GM20000 (cell line): ENCODE measurements around the gene CFAP58.

Experiments used
- DNase-seq: peaks from one replicate; pipeline ENCODE4 v3.0.0; 2012; ENCODE audit warnings: low spot score
- TF ChIP-seq, protein P1 (sequence below): IDR thresholded peaks from 2 replicates; pipeline ENCODE4 v1.5.1; 2012; ENCODE audit warnings: mild to moderate bottlenecking, control low read depth; ENCODE audit errors: extremely low read depth, missing control alignments

The CFAP58 gene

DNA sequence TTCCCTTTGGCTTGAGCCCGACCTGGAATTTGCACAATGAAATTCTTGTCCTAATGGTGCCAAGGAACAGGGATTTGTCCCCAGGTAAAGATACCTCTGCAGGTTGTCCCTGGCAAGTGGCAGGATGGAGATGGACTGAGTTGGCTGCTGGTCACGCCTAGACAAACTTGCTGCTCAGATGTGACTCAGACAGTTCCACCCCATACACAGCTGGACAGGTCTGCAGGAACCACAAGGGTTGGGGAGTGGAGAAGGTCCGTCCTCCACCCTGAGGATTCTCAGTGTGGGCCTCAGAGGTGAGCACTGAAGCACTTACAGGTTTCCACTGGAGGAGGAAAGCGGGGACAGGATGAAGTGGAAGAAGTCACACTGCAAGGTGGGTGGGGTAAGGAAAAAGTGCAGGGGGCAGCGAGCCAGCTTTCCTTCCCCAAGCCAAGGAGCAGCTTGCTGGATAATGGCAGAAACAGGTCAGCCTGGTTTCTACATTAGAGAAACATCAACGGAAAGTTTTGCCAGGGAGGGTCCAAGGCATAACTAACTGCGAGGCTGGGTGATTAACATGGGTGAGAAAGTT lies 35.8 kb upstream of the CFAP58 start:
- no peak for DNase-seq
- TF ChIP-seq, protein P1, sequence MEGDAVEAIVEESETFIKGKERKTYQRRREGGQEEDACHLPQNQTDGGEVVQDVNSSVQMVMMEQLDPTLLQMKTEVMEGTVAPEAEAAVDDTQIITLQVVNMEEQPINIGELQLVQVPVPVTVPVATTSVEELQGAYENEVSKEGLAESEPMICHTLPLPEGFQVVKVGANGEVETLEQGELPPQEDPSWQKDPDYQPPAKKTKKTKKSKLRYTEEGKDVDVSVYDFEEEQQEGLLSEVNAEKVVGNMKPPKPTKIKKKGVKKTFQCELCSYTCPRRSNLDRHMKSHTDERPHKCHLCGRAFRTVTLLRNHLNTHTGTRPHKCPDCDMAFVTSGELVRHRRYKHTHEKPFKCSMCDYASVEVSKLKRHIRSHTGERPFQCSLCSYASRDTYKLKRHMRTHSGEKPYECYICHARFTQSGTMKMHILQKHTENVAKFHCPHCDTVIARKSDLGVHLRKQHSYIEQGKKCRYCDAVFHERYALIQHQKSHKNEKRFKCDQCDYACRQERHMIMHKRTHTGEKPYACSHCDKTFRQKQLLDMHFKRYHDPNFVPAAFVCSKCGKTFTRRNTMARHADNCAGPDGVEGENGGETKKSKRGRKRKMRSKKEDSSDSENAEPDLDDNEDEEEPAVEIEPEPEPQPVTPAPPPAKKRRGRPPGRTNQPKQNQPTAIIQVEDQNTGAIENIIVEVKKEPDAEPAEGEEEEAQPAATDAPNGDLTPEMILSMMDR = no peak

DNA sequence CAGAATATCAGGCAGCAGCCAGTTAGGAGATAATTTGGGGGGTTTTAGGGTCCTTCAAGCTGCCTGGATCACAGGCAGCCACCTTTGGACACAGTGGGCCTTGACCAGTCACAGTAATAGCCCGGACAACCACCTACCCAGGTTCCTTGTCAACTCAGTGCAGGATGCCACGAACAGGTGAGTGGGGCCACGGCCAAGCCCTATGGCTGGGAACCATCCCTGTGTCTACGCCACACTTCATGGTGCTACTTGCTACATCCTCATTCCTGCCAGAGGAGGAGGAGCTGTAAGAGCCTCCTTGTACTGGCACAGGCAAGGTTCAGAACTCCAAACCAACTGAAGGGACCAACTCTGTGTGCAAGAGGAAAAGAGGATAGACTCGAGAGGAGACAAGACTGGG lies 35.3 kb upstream of the CFAP58 start:
- TF ChIP-seq, protein P1 = no peak
- DNase-seq = no peak

DNA sequence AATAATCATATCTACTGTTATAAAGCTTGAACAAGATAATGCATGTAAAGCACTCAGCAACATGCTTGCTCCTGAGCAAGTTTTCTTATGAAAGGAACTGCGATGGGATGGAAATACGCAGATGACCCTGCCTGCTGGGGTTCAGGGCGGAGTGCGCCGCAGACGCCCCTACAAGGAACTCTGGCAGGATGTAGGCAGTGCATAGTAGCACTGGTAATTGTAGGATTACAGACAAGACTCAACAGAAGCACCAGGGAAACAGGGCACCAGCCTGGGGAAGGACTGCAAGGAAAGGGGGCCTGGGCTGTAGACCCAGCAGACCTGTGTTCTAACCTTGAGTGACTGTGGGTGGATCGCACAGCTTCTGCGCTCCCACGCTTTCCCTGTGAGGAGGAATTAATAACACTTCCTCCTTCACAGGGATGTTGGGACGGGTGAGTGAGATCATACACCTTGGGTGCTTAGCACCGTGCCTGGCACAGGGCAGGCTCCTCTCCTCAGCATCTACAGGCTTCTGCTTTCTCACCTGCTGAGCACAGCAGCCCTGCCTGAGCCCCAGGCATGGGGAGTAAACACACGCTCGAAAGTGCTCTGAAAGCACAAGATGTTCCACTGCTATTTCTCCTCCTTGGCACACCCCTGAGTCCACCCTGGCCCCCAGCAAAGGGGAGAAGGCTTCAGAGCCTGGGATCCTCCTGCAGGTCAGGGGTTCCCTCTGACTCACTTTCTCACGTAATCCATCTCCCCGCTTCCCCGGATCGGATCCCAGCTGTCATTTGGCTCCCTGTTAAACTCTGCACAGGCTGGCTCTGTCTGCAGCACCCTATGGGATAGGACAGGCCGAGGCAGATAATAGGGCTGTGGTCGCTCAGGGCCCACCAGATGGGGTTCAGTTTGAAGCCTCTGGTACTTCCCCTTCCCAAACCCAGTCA lies 34.6 kb upstream of the CFAP58 start:
- no peak for DNase-seq
- TF ChIP-seq, protein P1 = no peak

DNA sequence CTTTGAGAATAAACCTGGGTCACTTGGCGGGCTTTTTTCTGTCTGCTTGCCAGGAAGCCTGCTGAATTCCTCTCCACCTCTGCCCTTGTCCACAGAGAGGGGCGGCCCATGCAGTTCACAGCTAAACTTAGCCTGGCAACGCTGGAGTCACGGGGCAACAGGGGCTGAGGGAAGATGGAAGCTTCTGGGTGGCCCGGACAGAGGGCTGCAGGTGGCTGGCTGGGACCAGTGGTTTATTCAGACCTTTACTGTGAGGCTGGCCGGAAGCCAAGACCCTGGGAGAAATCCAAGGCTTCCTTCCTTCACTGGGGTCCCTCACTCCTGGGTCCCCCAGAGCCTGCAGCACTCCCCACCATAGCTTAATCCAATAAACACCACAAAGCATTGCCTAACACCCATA lies 32.4 kb upstream of the CFAP58 start:
- TF ChIP-seq, protein P1 = no peak
- no peak for DNase-seq

DNA sequence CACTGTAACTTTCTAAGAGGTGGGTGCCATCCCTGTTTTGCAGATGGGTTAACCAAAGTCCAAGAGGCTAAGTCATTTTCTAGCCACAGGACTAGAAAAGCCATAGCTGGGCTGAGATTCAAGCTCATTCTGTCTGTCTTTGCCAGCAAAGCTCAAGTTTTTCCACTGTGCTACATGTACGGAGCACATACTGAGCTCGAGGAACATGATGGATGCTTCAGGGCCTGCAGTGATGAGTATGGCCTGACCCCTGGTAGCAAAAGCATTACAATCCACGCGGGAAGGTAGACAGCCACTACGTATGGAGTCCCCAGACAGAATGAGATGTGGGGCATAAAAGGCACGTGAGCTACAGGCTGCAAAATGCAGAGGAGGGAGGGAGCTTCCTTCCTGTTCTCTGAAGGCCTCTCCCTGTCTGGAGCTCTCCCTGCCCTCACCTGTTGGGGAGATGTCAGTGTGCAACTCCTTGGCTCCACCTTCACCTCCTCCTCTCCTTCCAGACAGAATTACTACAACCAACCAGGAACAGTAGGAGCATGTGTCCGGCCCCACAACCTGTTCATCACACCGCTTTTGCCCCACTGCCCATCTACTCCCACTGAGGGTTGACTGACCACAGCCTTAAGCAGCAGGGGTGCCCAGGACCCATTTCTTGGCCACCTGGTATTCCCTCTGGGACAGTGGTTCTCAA lies 31.8 kb upstream of the CFAP58 start:
- DNase-seq = no peak
- TF ChIP-seq, protein P1 = no peak

DNA sequence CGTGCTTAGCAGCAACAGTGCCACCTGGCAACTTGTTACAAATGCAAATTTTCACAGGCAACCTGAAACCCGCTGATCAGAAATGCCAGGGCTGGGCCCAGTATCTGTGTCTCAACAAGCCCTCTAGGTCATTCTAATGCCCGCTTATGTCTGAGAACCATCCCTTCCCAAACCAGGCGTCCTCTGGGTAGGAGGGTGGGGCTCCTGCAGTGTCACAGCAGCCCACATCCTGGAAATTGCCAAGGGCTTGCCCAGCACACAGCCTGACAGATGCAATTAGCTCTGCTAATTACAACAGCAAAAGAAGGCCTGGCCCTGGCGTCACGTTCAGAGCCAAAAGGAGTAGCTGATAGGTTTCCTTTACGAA lies 31.2 kb upstream of the CFAP58 start:
- DNase-seq = no peak
- TF ChIP-seq, protein P1 = no peak

DNA sequence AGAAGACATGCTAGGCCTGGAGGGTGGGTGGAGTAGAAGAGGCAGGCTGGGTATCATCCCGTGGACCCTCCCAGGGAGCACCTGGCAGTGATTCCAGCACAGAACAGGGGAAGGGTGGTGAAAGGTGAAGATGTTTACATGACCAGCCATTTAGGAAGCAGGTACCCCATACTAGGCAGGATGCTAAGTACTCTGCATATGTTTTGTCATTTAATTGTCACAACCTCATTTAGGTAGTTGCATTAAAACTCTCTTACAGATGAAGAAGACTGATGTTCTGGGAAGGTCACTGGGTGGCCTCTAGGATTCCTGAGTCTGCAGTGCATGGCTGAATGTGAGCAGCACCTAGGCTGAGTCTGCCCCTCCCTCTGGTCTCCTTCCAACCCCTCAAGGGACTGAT lies 30.5 kb upstream of the CFAP58 start:
- DNase-seq = no peak
- TF ChIP-seq, protein P1 = no peak
